DOHH2 (cell line): ENCODE data around the gene ATP2A2.

ENCODE experiments used
- H3F3A ChIP-seq: fragments of 200-600 bp; sonication (generic), shearing (Covaris generic); 2 replicates; pipeline ENCODE4 v1.6.0; 2016; ENCODE audit warnings: antibody characterized with exemption, mild to moderate bottlenecking; ENCODE audit not compliant: control insufficient read depth, insufficient read depth
- H3K27ac ChIP-seq: fragments of 200-600 bp; sonication (generic); 2 replicates; pipeline ENCODE4 v1.5.1; 2014; ENCODE audit warnings: low read depth, mild to moderate bottlenecking, low read length, moderate library complexity
- H3K27me3 ChIP-seq: fragments of 200-600 bp; sonication (generic); 2 replicates; pipeline ENCODE4 v1.6.1; 2014; ENCODE audit warnings: mild to moderate bottlenecking, low read length, mixed read lengths; ENCODE audit not compliant: control insufficient read depth
- H3K36me3 ChIP-seq: fragments of 200-600 bp; sonication (generic); 2 replicates; pipeline ENCODE4 v1.6.1; 2014; ENCODE audit warnings: mild to moderate bottlenecking, low read length, moderate library complexity, mixed read lengths; ENCODE audit not compliant: control insufficient read depth
- H3K4me1 ChIP-seq: fragments of 200-600 bp; sonication (generic); 2 replicates; pipeline ENCODE4 v1.6.1; 2014; ENCODE audit warnings: mild to moderate bottlenecking, low read length, mixed read lengths; ENCODE audit not compliant: control insufficient read depth
- H3K4me2 ChIP-seq: fragments of 200-600 bp; sonication (generic); 2 replicates; pipeline ENCODE4 v1.6.0; 2014; ENCODE audit warnings: mild to moderate bottlenecking, low read length, moderate library complexity
- H3K4me3 ChIP-seq: fragments of 200-600 bp; sonication (generic); 2 replicates; pipeline ENCODE4 v1.5.1; 2014; ENCODE audit warnings: mild to moderate bottlenecking, low read length, mixed read lengths
- H3K79me2 ChIP-seq: fragments of 200-600 bp; sonication (generic); 2 replicates; pipeline ENCODE4 v1.6.1; 2014; ENCODE audit warnings: mild to moderate bottlenecking, low read length, mixed read lengths; ENCODE audit not compliant: control insufficient read depth
- H3K9me2 ChIP-seq: fragments of 200-600 bp; sonication (generic); replicated peaks from 2 replicates; pipeline ENCODE4 v1.6.1; 2014; ENCODE audit warnings: mild to moderate bottlenecking, low read length, mixed read lengths; ENCODE audit not compliant: control insufficient read depth
- H3K9me3 ChIP-seq: fragments of 200-600 bp; sonication (generic); 2 replicates; pipeline ENCODE4 v1.6.1; 2014; ENCODE audit warnings: antibody characterized with exemption, low read length, mixed read lengths; ENCODE audit not compliant: control insufficient read depth, insufficient read depth
- H4K20me1 ChIP-seq: fragments of 200-600 bp; sonication (generic); 2 replicates; pipeline ENCODE4 v1.6.0; 2014; ENCODE audit warnings: low read depth, mild to moderate bottlenecking, antibody characterized with exemption, low read length, moderate library complexity; ENCODE audit not compliant: control insufficient read depth, insufficient read depth
- EZH2phosphoT487 ChIP-seq: fragments of 200-600 bp; sonication (generic); IDR thresholded peaks from 2 replicates; pipeline ENCODE4 v1.6.1; 2017; ENCODE audit warnings: borderline replicate concordance, mild to moderate bottlenecking, antibody characterized with exemption, low read length, moderate library complexity, mixed read lengths
- TF ChIP-seq, protein P1 (sequence below): fragments of 200-600 bp; sonication (generic); IDR thresholded peaks from one replicate; pipeline ENCODE4 v1.5.1; 2014; ENCODE audit warnings: antibody characterized with exemption, mild to moderate bottlenecking, low read depth, low read length; ENCODE audit not compliant: poor library complexity, severe bottlenecking

The ATP2A2 gene

GRCh38 chr12:110316861-110317260 lies 35.8 kb downstream of the ATP2A2 start:
- peaks cover 82% of the 10 kb centered on the region for H3K36me3 ChIP-seq
- no peaks in the 10 kb centered on the region for H3K9me2 ChIP-seq
- peaks cover 11% of the 10 kb centered on the region for H4K20me1 ChIP-seq
- no peaks in the 10 kb centered on the region for H3K27me3 ChIP-seq
- H3K9me3 ChIP-seq, result no peaks in the 10 kb centered on the region
- H3F3A ChIP-seq, result peaks cover 5% of the 10 kb centered on the region
- peaks cover 98% of the 10 kb centered on the region for H3K79me2 ChIP-seq
- no peak overlapping the region for H3K27ac ChIP-seq
- H3K4me2 ChIP-seq, result no peak overlapping the region
- no peak overlapping the region for H3K4me3 ChIP-seq
- H3K4me1 ChIP-seq, result no peaks in the 10 kb centered on the region
- TF ChIP-seq, protein P1, sequence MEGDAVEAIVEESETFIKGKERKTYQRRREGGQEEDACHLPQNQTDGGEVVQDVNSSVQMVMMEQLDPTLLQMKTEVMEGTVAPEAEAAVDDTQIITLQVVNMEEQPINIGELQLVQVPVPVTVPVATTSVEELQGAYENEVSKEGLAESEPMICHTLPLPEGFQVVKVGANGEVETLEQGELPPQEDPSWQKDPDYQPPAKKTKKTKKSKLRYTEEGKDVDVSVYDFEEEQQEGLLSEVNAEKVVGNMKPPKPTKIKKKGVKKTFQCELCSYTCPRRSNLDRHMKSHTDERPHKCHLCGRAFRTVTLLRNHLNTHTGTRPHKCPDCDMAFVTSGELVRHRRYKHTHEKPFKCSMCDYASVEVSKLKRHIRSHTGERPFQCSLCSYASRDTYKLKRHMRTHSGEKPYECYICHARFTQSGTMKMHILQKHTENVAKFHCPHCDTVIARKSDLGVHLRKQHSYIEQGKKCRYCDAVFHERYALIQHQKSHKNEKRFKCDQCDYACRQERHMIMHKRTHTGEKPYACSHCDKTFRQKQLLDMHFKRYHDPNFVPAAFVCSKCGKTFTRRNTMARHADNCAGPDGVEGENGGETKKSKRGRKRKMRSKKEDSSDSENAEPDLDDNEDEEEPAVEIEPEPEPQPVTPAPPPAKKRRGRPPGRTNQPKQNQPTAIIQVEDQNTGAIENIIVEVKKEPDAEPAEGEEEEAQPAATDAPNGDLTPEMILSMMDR, result no peak
- no peak for TF ChIP-seq EZH2phosphoT487

- Histone ChIP-seq H3K9me3 (no peaks in the 10 kb centered on the region), H3K36me3 (peaks cover 79% of the 10 kb centered on the region)
Measured at GRCh38 chr12:110317911-110318310, 36.9 kb downstream of the ATP2A2 start.

GRCh38 chr12:110320550-110320949 lies 39.5 kb downstream of the ATP2A2 start:
- H3K4me3 ChIP-seq, result no peak overlapping the region
- H3K9me2 ChIP-seq, result no peaks in the 10 kb centered on the region
- no peak overlapping the region for H3K27ac ChIP-seq
- H3F3A ChIP-seq, result peaks cover 5% of the 10 kb centered on the region; the same call in 1 of the 2 replicates
- peaks cover 88% of the 10 kb centered on the region for H3K36me3 ChIP-seq
- no peaks in the 10 kb centered on the region for H3K27me3 ChIP-seq
- H3K9me3 ChIP-seq, result no peaks in the 10 kb centered on the region
- no peak overlapping the region for H3K4me2 ChIP-seq
- H3K4me1 ChIP-seq, result no peaks in the 10 kb centered on the region
- H3K79me2 ChIP-seq, result peaks cover 96% of the 10 kb centered on the region
- H4K20me1 ChIP-seq, result peaks cover 5% of the 10 kb centered on the region
- TF ChIP-seq, protein P1, result no peak
- no peak for TF ChIP-seq EZH2phosphoT487

More at GRCh38 chr12:110317911-110318310, 36.9 kb downstream of the ATP2A2 start:
- Histone ChIP-seq H3K4me1 (no peaks in the 10 kb centered on the region), H3K4me3 (no peak overlapping the region), H4K20me1 (peaks cover 7% of the 10 kb centered on the region), H3K27me3 (no peaks in the 10 kb centered on the region), H3K27ac (no peak overlapping the region), H3K4me2 (no peak overlapping the region), H3K9me2 (no peaks in the 10 kb centered on the region), H3K79me2 (peaks cover 98% of the 10 kb centered on the region), H3F3A (peaks cover 5% of the 10 kb centered on the region; the same call in 1 of the 2 replicates)
- TF ChIP-seq, protein P1, result no peak
- no peak for TF ChIP-seq EZH2phosphoT487
